B cell (primary cell): ENCODE results near the gene SLC2A13.

Source experiments
- CTCF ChIP-seq: fragments of 200-600 bp; IDR thresholded peaks from one replicate; pipeline ENCODE4 v1.8.0; 2022; ENCODE audit warnings: antibody characterized with exemption, mild to moderate bottlenecking
- EZH2 ChIP-seq: IDR thresholded peaks from 2 replicates; pipeline ENCODE4 v1.6.1; 2012; ENCODE audit warnings: borderline replicate concordance, low read depth, mild to moderate bottlenecking, moderate library complexity, low read length; ENCODE audit not compliant: insufficient read depth, poor library complexity, severe bottlenecking

DNA sequence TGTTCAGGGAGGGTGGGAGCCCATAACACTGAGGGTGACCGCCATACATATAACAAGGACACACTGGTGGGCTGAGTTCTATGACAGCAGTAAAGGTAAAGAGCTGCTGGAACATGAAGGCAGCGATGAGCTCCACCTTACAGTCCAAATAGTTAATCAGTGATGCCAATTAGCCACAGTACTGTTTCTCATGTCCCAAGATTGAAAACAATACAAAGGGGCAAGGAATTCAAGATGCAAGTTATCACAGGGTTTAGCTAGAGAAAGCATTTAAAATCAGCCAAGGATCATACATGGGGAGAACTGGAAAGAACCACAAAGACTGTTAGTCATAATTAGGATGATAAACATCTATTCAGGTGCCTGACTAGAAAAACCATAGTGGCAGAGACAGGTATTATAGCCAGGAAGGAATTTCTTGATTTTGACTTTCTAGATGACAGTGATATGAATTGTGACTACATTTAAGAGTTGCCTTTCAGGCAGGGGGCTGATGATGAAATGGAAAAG is 221.2 kb downstream of the SLC2A13 start:
- TF ChIP-seq CTCF (no peak), EZH2 (no peak)
